Measurements from ENCODE around the gene ACOXL. TPM values are rescaled to one million over a fixed set of nuclear protein-coding genes. Genes with fewer than 3 reads are reported as not detected.
"Not testable (repeated sequence)": the region's sequence is repeated elsewhere in the genome, so short reads cannot be mapped to it uniquely, and the experiment has no call there.

The ACOXL gene
- total RNA-seq, 1 donor from 2014 or later: not detected

- DNase-seq (ENCODE audit: low spot score): no peak
These were observed 228.6 kb downstream of the ACOXL start for GRCh38 chr2:110960954-110961353.

GRCh38 chr2:110961643-110962042, 229.3 kb downstream of the ACOXL start:
- DNase-seq (ENCODE audit: low spot score): not testable (repeated sequence)

GRCh38 chr2:110969696-110970095, 237.3 kb downstream of the ACOXL start:
- DNase-seq (ENCODE audit: low spot score): no peak

- DNase-seq (ENCODE audit: low spot score): no peak
These were observed 237.8 kb downstream of the ACOXL start for GRCh38 chr2:110970201-110970600.

GRCh38 chr2:110971811-110972210, 239.4 kb downstream of the ACOXL start:
- no peak for DNase-seq (ENCODE audit: low spot score)

- DNase-seq (ENCODE audit: low spot score): no peak
These were observed 240.9 kb downstream of the ACOXL start for GRCh38 chr2:110973262-110973661.

- no peak for DNase-seq (ENCODE audit: low spot score)
These were observed 245.0 kb downstream of the ACOXL start for GRCh38 chr2:110977403-110977802.

- no peak for DNase-seq (ENCODE audit: low spot score)
These were observed 245.8 kb downstream of the ACOXL start for GRCh38 chr2:110978148-110978547.

GRCh38 chr2:110978756-110979470, 246.5 kb downstream of the ACOXL start:
- no peak for DNase-seq (ENCODE audit: low spot score)

- DNase-seq (ENCODE audit: low spot score): no peak
These were observed 247.3 kb downstream of the ACOXL start for GRCh38 chr2:110979471-110980338.

GRCh38 chr2:110980339-110981062, 248.1 kb downstream of the ACOXL start:
- DNase-seq (ENCODE audit: low spot score): no peak

- no peak for DNase-seq (ENCODE audit: low spot score)
These were observed 250.8 kb downstream of the ACOXL start for GRCh38 chr2:110983133-110983532.

- DNase-seq (ENCODE audit: low spot score): no peak
These were observed 252.5 kb downstream of the ACOXL start for GRCh38 chr2:110984694-110985490.

GRCh38 chr2:110990440-110990839, 258.1 kb downstream of the ACOXL start:
- no peak for DNase-seq (ENCODE audit: low spot score)

GRCh38 chr2:110991911-110992310, 259.5 kb downstream of the ACOXL start:
- no peak for DNase-seq (ENCODE audit: low spot score)

GRCh38 chr2:110992886-110993285, 260.5 kb downstream of the ACOXL start:
- no peak for DNase-seq (ENCODE audit: low spot score)

- no peak for DNase-seq (ENCODE audit: low spot score)
These were observed 261.3 kb downstream of the ACOXL start for GRCh38 chr2:110993557-110994231.

GRCh38 chr2:110994250-110994961, 262.0 kb downstream of the ACOXL start:
- DNase-seq (ENCODE audit: low spot score): no peak

- DNase-seq (ENCODE audit: low spot score): no peak
These were observed 263.5 kb downstream of the ACOXL start for GRCh38 chr2:110995911-110996310.

All from mesenteric fat pad (tissue), 1 donor.